Measurements from ENCODE around the gene GATD1.

- TF ChIP-seq EZH2 (IDR thresholded peaks at IDR 0.05), result no peak
- peak; percentile 91 for TF ChIP-seq POLR2AphosphoS5 (IDR thresholded peaks at IDR 0.05; ENCODE audit: borderline replicate concordance, low read depth, low read length)
These were observed 32.2 kb upstream of the GATD1 start, which contains the start of gene RPLP2 for GRCh38 chr11:809287-810039.
